Fibroblast of the aortic adventitia (primary cell): ENCODE measurements around the gene TNPO3. TPM values are rescaled to one million over a fixed set of nuclear protein-coding genes. Genes with fewer than 3 reads are reported as not detected.

Experiments
- DNase-seq: peaks from one replicate; pipeline ENCODE4 v3.0.0-alpha.2; 2010; ENCODE audit warnings: low read depth
- H3K4me3 ChIP-seq: 2 replicates; pipeline ENCODE4 v1.5.1; 2011; ENCODE audit warnings: low read depth, mild to moderate bottlenecking, control low read depth, low read length, moderate library complexity
- CTCF ChIP-seq: IDR thresholded peaks from 2 replicates; pipeline ENCODE4 v1.5.1; 2011; ENCODE audit warnings: mild to moderate bottlenecking, low read length, control low read depth, inconsistent platforms; ENCODE audit not compliant: insufficient read depth
- total RNA-seq: library from RNA; depleted of rRNA; stranded (reverse); fragments of >200 nt; gene quantifications from 2 replicates; pipeline ENCODE4 v1.2.3, GENCODE V29; 2012; ENCODE audit warnings: low replicate concordance

TNPO3 gene
- total RNA-seq, 1 donor: 63.3 TPM

GRCh38 chr7:129037585-129037984 lies 17.3 kb downstream of the TNPO3 start:
- no peak overlapping the region for H3K4me3 ChIP-seq
- no peak for TF ChIP-seq CTCF
- no peak for DNase-seq

GRCh38 chr7:129032017-129032416 lies 22.9 kb downstream of the TNPO3 start:
- no peak for DNase-seq
- H3K4me3 ChIP-seq: no peak overlapping the region
- TF ChIP-seq CTCF: no peak

GRCh38 chr7:129030440-129030839 lies 24.5 kb downstream of the TNPO3 start:
- H3K4me3 ChIP-seq: no peak overlapping the region
- no peak for TF ChIP-seq CTCF
- DNase-seq: no peak

DNA sequence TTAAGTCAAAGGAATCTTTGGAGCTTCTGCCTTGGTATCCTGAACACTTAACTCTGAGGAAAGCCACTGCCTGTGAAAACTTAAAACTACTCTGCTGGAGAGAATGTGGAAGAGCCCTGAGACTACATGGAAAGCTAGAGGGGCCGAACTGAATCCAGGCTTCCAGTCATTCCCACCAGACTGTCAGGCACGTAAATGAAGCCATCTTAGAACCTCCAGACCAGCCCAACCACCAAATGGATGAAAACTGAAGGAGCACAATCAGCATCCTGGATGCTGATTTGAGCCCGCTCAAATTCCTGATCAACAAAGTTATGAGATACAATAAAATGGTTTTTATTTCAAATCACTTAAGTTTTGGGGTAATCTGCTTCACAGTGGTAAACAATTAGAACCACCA lies 30.8 kb downstream of the TNPO3 start:
- H3K4me3 ChIP-seq: no peak overlapping the region
- DNase-seq: no peak
- no peak for TF ChIP-seq CTCF

DNA sequence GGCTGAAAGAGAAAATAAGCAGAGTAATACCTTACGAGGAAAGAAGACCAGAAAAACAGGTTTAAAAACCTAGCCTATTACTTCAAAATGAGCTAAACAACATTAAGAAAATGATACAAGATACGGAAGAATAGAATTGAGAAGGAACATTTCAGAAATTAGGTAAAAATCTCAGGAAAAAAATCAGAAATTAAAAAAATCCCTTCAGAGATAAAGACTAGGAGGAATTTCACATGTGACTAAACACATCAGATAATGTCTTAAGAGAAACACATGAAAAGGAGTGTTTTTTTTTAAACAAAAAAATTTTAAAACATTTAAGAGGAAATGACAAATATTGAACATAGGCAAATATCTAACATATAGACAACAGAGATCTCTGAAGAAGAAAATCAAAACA lies 33.3 kb downstream of the TNPO3 start:
- H3K4me3 ChIP-seq: no peak overlapping the region
- TF ChIP-seq CTCF: no peak
- DNase-seq: no peak

- DNase-seq: no peak
- TF ChIP-seq CTCF: no peak
- H3K4me3 ChIP-seq: no peak overlapping the region
Observed at GRCh38 chr7:129017933-129018538, 36.9 kb downstream of the TNPO3 start.

- no peak for TF ChIP-seq CTCF
- no peak for DNase-seq
- H3K4me3 ChIP-seq: no peak overlapping the region
Observed at GRCh38 chr7:129017264-129017663, 37.6 kb downstream of the TNPO3 start.
